HCT116 (cell line): Measurements from ENCODE around the gene SHISA6. TPM values are rescaled to one million over a fixed set of nuclear protein-coding genes. Genes with fewer than 3 reads are reported as not detected.

Experiments
- ATAC-seq: fragments of 200-7000 bp; cut with Tn5 transposase; 2 replicates; pipeline ENCODE4 v1.9.1; 2020; ENCODE audit warnings: mild to moderate bottlenecking, moderate library complexity
- BruUV-seq: library from RNA; stranded (reverse); fragments of 400-500 nt; replicated peaks from 2 replicates; lab custom pipeline; 2021; lab: Mats Ljungman, UMichigan
- CTCF ChIA-PET: fragments of 300-600 bp; sonication (Branson Sonifier 250); formaldehyde crosslinking; loops from one replicate; lab custom pipeline; 2021; ENCODE audit warnings: antibody characterized with exemption; lab: Charles Lee
- POLR2A ChIA-PET: fragments of 300-600, 350-600 bp; sonication (Branson Sonifier 250); formaldehyde crosslinking; loops from one replicate; lab custom pipeline; 2021; ENCODE audit warnings: antibody characterized with exemption; lab: Charles Lee
- RAD21 ChIA-PET, 2 experiments: fragments of 300-600 bp; sonication (Branson Sonifier 250); formaldehyde crosslinking; loops; one replicate each; lab custom pipeline; 2023; ENCODE audit warnings: low total read pairs in 2 of 2; ENCODE audit not compliant: uncharacterized antibody in 2 of 2, unreplicated experiment in 2 of 2, low non-redundant PET in 1 of 2; lab: Charles Lee
- DNase-seq: peaks from one replicate; pipeline ENCODE4 v3.0.0-alpha.2; 2010; ENCODE audit warnings: low read depth, low spot score
- H2AFZ ChIP-seq: fragments of 200-600 bp; shearing (Covaris generic), sonication (generic); 2 replicates; pipeline ENCODE4 v1.6.1; 2017; ENCODE audit warnings: low read depth, mixed run types, mixed read lengths, antibody characterized with exemption, low read length; ENCODE audit not compliant: poor library complexity, severe bottlenecking
- H3K27ac ChIP-seq: 2 replicates; pipeline ENCODE4 v1.5.1; 2012; ENCODE audit warnings: low read depth, low read length
- H3K27me3 ChIP-seq: fragments of 200-600 bp; sonication (generic); 2 replicates; pipeline ENCODE4 v1.6.1; 2016; ENCODE audit warnings: mixed run types, low read length, mixed read lengths; ENCODE audit not compliant: insufficient read depth
- H3K36me3 ChIP-seq, 2 experiments: fragments of 200-500 bp in 1 of 2; fragments of 200-600 bp in 1 of 2; sonication (Bioruptor generic) in 1 of 2; sonication (generic) in 1 of 2; 2 replicates each; pipeline versions ENCODE4 v1.5.1 to v1.6.1; 2014 to 2016; ENCODE audit warnings: low read length in 2 of 2, inconsistent platforms in 1 of 2, mixed read lengths in 1 of 2, mixed run types in 1 of 2; ENCODE audit not compliant: insufficient read depth in 2 of 2, control insufficient read depth in 1 of 2
- H3K4me1 ChIP-seq, 2 experiments: fragments of 200-600 bp in 1 of 2; sonication (generic) in 1 of 2; 2 replicates each; pipeline versions ENCODE4 v1.5.1 to v1.6.1; 2012 to 2017; ENCODE audit warnings: low read length in 2 of 2, inconsistent platforms in 1 of 2, mild to moderate bottlenecking in 1 of 2, mixed read lengths in 1 of 2, mixed run types in 1 of 2, moderate library complexity in 1 of 2; ENCODE audit not compliant: insufficient read depth in 2 of 2, control insufficient read depth in 1 of 2
- H3K4me2 ChIP-seq: fragments of 200-600 bp; sonication (generic); 2 replicates; pipeline ENCODE4 v1.6.1; 2017; ENCODE audit warnings: mixed run types, low read length, mixed read lengths
- H3K4me3 ChIP-seq, 2 experiments: fragments of 200-600 bp in 1 of 2; sonication (generic) in 1 of 2; replicated peaks in 1 of 2; 2 replicates each; pipeline ENCODE4 v1.5.1; 2011 to 2016; ENCODE audit warnings: low read length in 2 of 2, control low read depth in 1 of 2, low read depth in 1 of 2, mild to moderate bottlenecking in 1 of 2, mixed read lengths in 1 of 2, mixed run types in 1 of 2
- H3K79me2 ChIP-seq: fragments of 200-600 bp; sonication (generic); 2 replicates; pipeline ENCODE4 v1.6.1; 2017; ENCODE audit warnings: mild to moderate bottlenecking, mixed run types, low read length, moderate library complexity, mixed read lengths; ENCODE audit not compliant: insufficient read depth
- H3K9ac ChIP-seq: fragments of 200-600 bp; sonication (generic); 2 replicates; pipeline ENCODE4 v1.6.1; 2016; ENCODE audit warnings: low read length, mixed read lengths
- H3K9me2 ChIP-seq: fragments of 200-600 bp; sonication (generic), shearing (Covaris generic); 2 replicates; pipeline ENCODE4 v1.6.1; 2017; ENCODE audit warnings: mixed run types, mild to moderate bottlenecking, moderate library complexity; ENCODE audit not compliant: insufficient read depth
- H3K9me3 ChIP-seq, 2 experiments: fragments of 200-500 bp in 1 of 2; fragments of 200-600 bp in 1 of 2; sonication (Bioruptor generic) in 1 of 2; sonication (generic) in 1 of 2; 2 replicates each; pipeline ENCODE4 v1.6.1; 2014 to 2017; ENCODE audit warnings: low read length in 2 of 2, mixed read lengths in 2 of 2, inconsistent platforms in 1 of 2, low read depth in 1 of 2, mild to moderate bottlenecking in 1 of 2, mixed run types in 1 of 2, moderate library complexity in 1 of 2; ENCODE audit not compliant: control insufficient read depth in 1 of 2, insufficient read depth in 1 of 2
- H4K20me1 ChIP-seq: fragments of 200-600 bp; sonication (generic), shearing (Covaris generic); 2 replicates; pipeline ENCODE4 v1.6.1; 2017; ENCODE audit warnings: mixed run types, mild to moderate bottlenecking, moderate library complexity; ENCODE audit not compliant: insufficient read depth
- CEBPB ChIP-seq: IDR thresholded peaks from 2 replicates; pipeline ENCODE4 v1.6.1; 2012; ENCODE audit warnings: low read depth
- EGR1 ChIP-seq: IDR thresholded peaks from 2 replicates; pipeline ENCODE4 v1.6.1; 2012; ENCODE audit warnings: low read depth
- EZH2 ChIP-seq: fragments of 200-600 bp; sonication (generic); IDR thresholded peaks from 2 replicates; pipeline ENCODE4 v1.6.1; 2017; ENCODE audit warnings: antibody characterized with exemption, mixed run types
- FOSL1 ChIP-seq: IDR thresholded peaks from 2 replicates; pipeline ENCODE4 v1.6.1; 2012; ENCODE audit warnings: low read depth
- JUND ChIP-seq: IDR thresholded peaks from 2 replicates; pipeline ENCODE4 v1.6.1; 2012
- SIN3A ChIP-seq: IDR thresholded peaks from 2 replicates; pipeline ENCODE4 v1.6.1; 2012; ENCODE audit warnings: low read depth
- intact Hi-C: fragments of 100-400 bp; cut with micrococcal nuclease; formaldehyde crosslinking; loops from 2 replicates; pipeline ENCODE4 v1.10.0; 2022
- total RNA-seq: library from RNA; stranded (reverse); gene quantifications from one replicate; pipeline ENCODE4 v1.2.1, GENCODE V29; 2021; ENCODE audit not compliant: unreplicated experiment
- TF ChIP-seq, protein P1 (sequence below): IDR thresholded peaks from 2 replicates; pipeline ENCODE4 v1.6.1; 2012
- TF ChIP-seq, protein P2 (sequence below): IDR thresholded peaks from 2 replicates; pipeline ENCODE4 v1.6.1; 2012

Gene SHISA6
- total RNA-seq, 1 experiment from 2014 or later: not detected

DNA sequence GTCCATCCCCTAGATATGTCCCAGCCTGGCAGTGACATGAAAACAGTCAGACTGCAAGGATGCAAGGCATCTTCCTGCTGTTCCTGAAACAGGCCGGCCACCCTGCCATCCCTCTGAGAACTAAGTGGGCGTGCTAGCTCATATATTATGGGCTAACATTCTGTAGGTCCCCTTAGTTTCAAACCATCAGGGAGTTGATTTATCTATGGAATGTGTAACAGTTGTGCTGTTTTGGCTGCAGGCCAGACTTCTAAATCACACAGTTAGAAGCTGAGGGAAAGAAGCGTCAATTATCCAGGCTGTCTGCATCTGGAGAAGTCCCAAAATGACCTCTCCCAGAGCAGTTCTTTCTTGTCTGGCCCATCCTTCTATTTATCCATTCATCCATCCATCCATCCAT lies 254.6 kb downstream of the SHISA6 start:
- POLR2A ChIA-PET: no interaction called here
- Histone ChIP-seq H3K4me1 (no peaks in the 10 kb centered on the region), H4K20me1 (no peaks in the 10 kb centered on the region), H3K27ac (no peak overlapping the region), H3K4me2 (no peak overlapping the region), H3K9me2 (no peaks in the 10 kb centered on the region), H3K79me2 (no peaks in the 10 kb centered on the region), H3K9ac (no peak overlapping the region), H3K4me3 (no peak overlapping the region), H2AFZ (no peak overlapping the region), H3K9me3 (peaks cover 0 to 13% of the 10 kb centered on the region in 2 experiments; a peak in 2 of 4 replicates), H3K27me3 (no peaks in the 10 kb centered on the region), H3K36me3 (no peaks in the 10 kb centered on the region)
- DNase-seq (no peak), ATAC-seq (no peak)
- CTCF ChIA-PET: no interaction called here
- TF ChIP-seq, protein P1, sequence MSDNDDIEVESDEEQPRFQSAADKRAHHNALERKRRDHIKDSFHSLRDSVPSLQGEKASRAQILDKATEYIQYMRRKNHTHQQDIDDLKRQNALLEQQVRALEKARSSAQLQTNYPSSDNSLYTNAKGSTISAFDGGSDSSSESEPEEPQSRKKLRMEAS: no peak
- intact Hi-C loops: no loop called here
- RAD21 ChIA-PET: no interaction called here
- BruUV-seq: no TSS peak

DNA sequence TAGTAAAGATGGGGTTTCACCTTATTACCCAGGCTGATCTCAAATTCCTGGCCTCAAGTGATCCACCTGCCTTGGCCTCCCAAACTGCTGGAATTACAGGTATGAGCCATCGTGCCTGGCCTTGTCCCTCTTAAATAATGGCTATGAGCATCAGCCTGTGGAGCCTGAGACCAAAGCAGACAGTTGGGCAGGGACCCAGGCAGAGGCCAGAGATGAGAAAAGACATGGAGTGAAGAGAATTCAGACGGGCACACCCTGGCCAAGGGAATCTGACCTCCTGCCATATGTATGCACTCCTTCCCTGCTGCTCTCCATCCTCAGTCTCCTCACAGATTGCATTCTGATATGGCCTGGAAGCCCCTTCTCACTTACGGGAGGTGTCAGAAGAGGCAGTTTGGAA lies 258.9 kb downstream of the SHISA6 start:
- Histone ChIP-seq H3K4me1 (no peaks in the 10 kb centered on the region), H2AFZ (no peak overlapping the region), H3K9me3 (peaks cover 0 to 13% of the 10 kb centered on the region in 2 experiments; a peak in 2 of 4 replicates), H3K79me2 (no peaks in the 10 kb centered on the region), H3K4me3 (no peak overlapping the region), H3K27me3 (no peaks in the 10 kb centered on the region), H3K4me2 (no peak overlapping the region), H3K27ac (no peak overlapping the region), H3K36me3 (no peaks in the 10 kb centered on the region), H3K9me2 (no peaks in the 10 kb centered on the region), H3K9ac (no peak overlapping the region), H4K20me1 (no peaks in the 10 kb centered on the region)
- DNase-seq: no peak
- intact Hi-C loops: no loop called here
- CTCF ChIA-PET: no interaction called here
- BruUV-seq: no TSS peak
- no peak for TF ChIP-seq EGR1
- no peak for TF ChIP-seq EZH2
- TF ChIP-seq CEBPB: no peak
- no peak for TF ChIP-seq FOSL1
- TF ChIP-seq SIN3A: no peak
- no peak for TF ChIP-seq JUND
- TF ChIP-seq, protein P2, sequence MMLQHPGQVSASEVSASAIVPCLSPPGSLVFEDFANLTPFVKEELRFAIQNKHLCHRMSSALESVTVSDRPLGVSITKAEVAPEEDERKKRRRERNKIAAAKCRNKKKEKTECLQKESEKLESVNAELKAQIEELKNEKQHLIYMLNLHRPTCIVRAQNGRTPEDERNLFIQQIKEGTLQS: no peak
- POLR2A ChIA-PET: no interaction called here
- ATAC-seq: no peak
- RAD21 ChIA-PET: no interaction called here
